Measurements from ENCODE around the gene CLEC3B. TPM values are rescaled to one million over a fixed set of nuclear protein-coding genes. Genes with fewer than 3 reads are reported as not detected.

Gene CLEC3B
- total and polyA plus RNA-seq, 2 of the 8 experiments (the other 6 are each of a cell fraction or from before 2014, with no cell fraction given): 0.32 TPM; not detected in 1

DNA sequence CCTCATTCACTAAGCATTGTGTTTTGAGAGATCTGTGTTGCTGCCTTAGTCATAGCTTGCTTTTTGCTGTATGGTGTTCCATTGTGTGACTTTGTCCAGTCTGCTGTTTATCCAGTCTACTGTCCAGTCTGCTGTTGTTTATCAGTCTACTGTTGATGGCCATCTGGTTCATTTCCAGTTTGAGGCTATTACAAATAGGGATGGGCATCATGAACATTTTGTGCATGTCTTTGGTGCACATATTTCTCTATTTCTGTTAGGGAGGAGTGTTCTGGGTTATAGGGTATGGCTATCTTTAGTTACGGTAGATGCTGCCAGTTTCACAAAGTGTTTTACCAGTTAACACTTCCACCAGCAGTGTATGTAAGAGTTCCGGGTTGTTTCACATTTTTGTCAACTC, 22.2 kb upstream of the CLEC3B start:
- no peaks in the 10 kb centered on the region for H3K79me2 ChIP-seq (ENCODE audit: control insufficient read depth in 1 of 2, insufficient read depth in 2 of 2, low read length in 2 of 2)
- 93% methylated on average over 2 of the region's 2 CpGs; no CpG with 5 or more reads in 1 of the 2 experiments for WGBS, 2 experiments (ENCODE audit: extremely low coverage in 1 of 2, insufficient coverage in 1 of 2, insufficient read length in 1 of 2, insufficient replicate concordance in 2 of 2, low coverage in 1 of 2, low lambda C conversion rate in 2 of 2, missing lambda C conversion rate in 1 of 2)
- no peak for TF ChIP-seq BRCA1 (IDR thresholded peaks at IDR 0.05; ENCODE audit: low read depth, low read length)
- no peak for TF ChIP-seq NRF1 (IDR thresholded peaks at IDR 0.05; ENCODE audit: low read depth, low read length)
- TF ChIP-seq, protein P1, sequence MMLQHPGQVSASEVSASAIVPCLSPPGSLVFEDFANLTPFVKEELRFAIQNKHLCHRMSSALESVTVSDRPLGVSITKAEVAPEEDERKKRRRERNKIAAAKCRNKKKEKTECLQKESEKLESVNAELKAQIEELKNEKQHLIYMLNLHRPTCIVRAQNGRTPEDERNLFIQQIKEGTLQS (IDR thresholded peaks at IDR 0.05; ENCODE audit: insufficient read depth, low read depth, low read length): no peak
- no peak for TF ChIP-seq TBP (IDR thresholded peaks at IDR 0.05; ENCODE audit: low read depth, low read length)
- TF ChIP-seq BCL11A (IDR thresholded peaks at IDR 0.05; ENCODE audit: low read depth in 2 of 2, low read length in 2 of 2): no peak
- TF ChIP-seq HDAC6 (IDR thresholded peaks at IDR 0.05; ENCODE audit: low read depth, low read length): no peak
- TF ChIP-seq, protein P2, sequence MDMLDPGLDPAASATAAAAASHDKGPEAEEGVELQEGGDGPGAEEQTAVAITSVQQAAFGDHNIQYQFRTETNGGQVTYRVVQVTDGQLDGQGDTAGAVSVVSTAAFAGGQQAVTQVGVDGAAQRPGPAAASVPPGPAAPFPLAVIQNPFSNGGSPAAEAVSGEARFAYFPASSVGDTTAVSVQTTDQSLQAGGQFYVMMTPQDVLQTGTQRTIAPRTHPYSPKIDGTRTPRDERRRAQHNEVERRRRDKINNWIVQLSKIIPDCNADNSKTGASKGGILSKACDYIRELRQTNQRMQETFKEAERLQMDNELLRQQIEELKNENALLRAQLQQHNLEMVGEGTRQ (IDR thresholded peaks at IDR 0.05; ENCODE audit: low read length): no peak
- no peak overlapping the region for H2BK20ac ChIP-seq (ENCODE audit: low read length)
- no peak overlapping the region for H3K4me3 ChIP-seq (ENCODE audit: extremely low read depth in 1 of 4, insufficient read depth in 2 of 4, low read depth in 3 of 4, low read length in 4 of 4)
- peaks cover 4 to 11% of the 10 kb centered on the region in 2 experiments; a peak in 3 of 4 replicates for H3K9me3 ChIP-seq (ENCODE audit: insufficient read depth in 2 of 2, low read depth in 1 of 2, low read length in 1 of 2)
- no peak overlapping the region for H2BK15ac ChIP-seq (ENCODE audit: low read length)
- H2BK5ac ChIP-seq (ENCODE audit: low read depth, low read length): no peak overlapping the region
- no peak overlapping the region for H3K4me2 ChIP-seq (ENCODE audit: insufficient read depth in 1 of 2, low read depth in 2 of 2, low read length in 2 of 2)
- CTCF ChIA-PET (ENCODE audit: partially characterized antibody): interaction anchor here (0.6 to 5.5 kb wide), 2 partner anchors 12 kb away, joined by 3 to 37 read pairs; no protein-coding TSS in a partner anchor
- no peaks in the 10 kb centered on the region for H3K27me3 ChIP-seq (replicated peaks in 1 of 4; ENCODE audit: control insufficient read depth in 3 of 4, extremely low read depth in 1 of 4, insufficient read depth in 3 of 4, low read length in 3 of 4)
- H2AK5ac ChIP-seq (ENCODE audit: low read depth, low read length): no peak overlapping the region
- no peak overlapping the region for H3K18ac ChIP-seq (ENCODE audit: extremely low read depth, low read length)
- H2BK120ac ChIP-seq (replicated peaks; ENCODE audit: low read depth, low read length): no peak overlapping the region
- H3K56ac ChIP-seq (replicated peaks; ENCODE audit: insufficient read length, low read depth, low read length): no peak overlapping the region
- H3K4me1 ChIP-seq (replicated peaks in 1 of 4; ENCODE audit: control insufficient read depth in 3 of 4, insufficient read depth in 4 of 4, low read length in 3 of 4): no peaks in the 10 kb centered on the region
- H3K27ac ChIP-seq (ENCODE audit: low read depth, low read length): no peak overlapping the region
- no peak overlapping the region for H3K9ac ChIP-seq (replicated peaks in 1 of 4; ENCODE audit: extremely low read depth in 1 of 4, low read depth in 3 of 4, low read length in 3 of 4)
- DNase-seq (ENCODE audit: low read depth in 1 of 2, low spot score in 2 of 2) (no peak), FAIRE-seq (no peak)
- no peak overlapping the region for H2BK12ac ChIP-seq (ENCODE audit: low read depth, low read length)
- no peak overlapping the region for H2AFZ ChIP-seq (ENCODE audit: low read length)
- H3K14ac ChIP-seq (ENCODE audit: insufficient read length): no peak overlapping the region
- no peaks in the 10 kb centered on the region; the same call in 1 of the 2 replicates for H3K79me1 ChIP-seq (ENCODE audit: low read depth, low read length)
- peaks cover 17 to 76% (median 62%) of the 10 kb centered on the region in 4 experiments for H3K36me3 ChIP-seq (ENCODE audit: control insufficient read depth in 2 of 4, insufficient read depth in 4 of 4, low read length in 3 of 4)
- H4K20me1 ChIP-seq (replicated peaks in 1 of 2; ENCODE audit: control insufficient read depth in 1 of 2, insufficient read depth in 2 of 2, low read length in 2 of 2): peaks cover 3 to 7% of the 10 kb centered on the region in 2 experiments
- H4K91ac ChIP-seq (replicated peaks; ENCODE audit: insufficient read length, low read length): no peak overlapping the region
- H3K23ac ChIP-seq (ENCODE audit: insufficient read length): no peak overlapping the region
- H3K23me2 ChIP-seq (ENCODE audit: low read depth, low read length): no peaks in the 10 kb centered on the region
- no peak overlapping the region for H4K8ac ChIP-seq (ENCODE audit: extremely low read depth, insufficient read depth, low read length)
- no peak overlapping the region for H4K5ac ChIP-seq (ENCODE audit: insufficient read length, low read depth, low read length)
- POLR2A ChIA-PET (ENCODE audit: partially characterized antibody): no interaction called here
- no peak overlapping the region for H3K4ac ChIP-seq (replicated peaks; ENCODE audit: insufficient read length, low read depth, low read length)
